VCaP (cell line): ENCODE data around the gene GTF2A1.
"Not testable (repeated sequence)": the region's sequence is repeated elsewhere in the genome, so short reads cannot be mapped to it uniquely, and the experiment has no call there.

Source experiments
- H3K27ac ChIP-seq: fragments of 450-650 bp; 2 replicates; pipeline ENCODE4 v1.5.1; 2017
- TF ChIP-seq, protein P1 (sequence below): fragments of 450-650 bp; conservative IDR thresholded peaks from 2 replicates; pipeline ENCODE4 v1.5.1; 2017; ENCODE audit warnings: mild to moderate bottlenecking, moderate library complexity

GTF2A1 gene

DNA sequence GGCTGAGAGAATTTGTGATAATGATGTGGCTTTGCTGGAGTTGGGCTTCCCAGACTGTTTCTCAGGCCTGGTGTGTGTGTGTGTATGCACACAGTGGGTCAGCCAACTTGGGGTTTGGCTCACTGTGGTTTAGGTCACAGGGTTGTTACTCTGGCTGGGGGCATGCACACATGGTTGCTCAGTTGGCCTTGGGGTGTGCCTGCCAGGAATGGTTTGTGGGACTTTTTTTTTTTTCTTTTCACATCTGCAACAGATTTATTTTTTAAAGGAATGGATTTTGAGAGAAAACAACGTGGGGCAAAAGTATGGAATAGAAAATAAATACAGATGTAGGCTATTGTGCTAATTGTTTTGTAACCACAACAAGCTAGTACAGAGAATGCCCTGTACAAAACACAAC, 25.0 kb upstream of the GTF2A1 start:
- TF ChIP-seq, protein P1, sequence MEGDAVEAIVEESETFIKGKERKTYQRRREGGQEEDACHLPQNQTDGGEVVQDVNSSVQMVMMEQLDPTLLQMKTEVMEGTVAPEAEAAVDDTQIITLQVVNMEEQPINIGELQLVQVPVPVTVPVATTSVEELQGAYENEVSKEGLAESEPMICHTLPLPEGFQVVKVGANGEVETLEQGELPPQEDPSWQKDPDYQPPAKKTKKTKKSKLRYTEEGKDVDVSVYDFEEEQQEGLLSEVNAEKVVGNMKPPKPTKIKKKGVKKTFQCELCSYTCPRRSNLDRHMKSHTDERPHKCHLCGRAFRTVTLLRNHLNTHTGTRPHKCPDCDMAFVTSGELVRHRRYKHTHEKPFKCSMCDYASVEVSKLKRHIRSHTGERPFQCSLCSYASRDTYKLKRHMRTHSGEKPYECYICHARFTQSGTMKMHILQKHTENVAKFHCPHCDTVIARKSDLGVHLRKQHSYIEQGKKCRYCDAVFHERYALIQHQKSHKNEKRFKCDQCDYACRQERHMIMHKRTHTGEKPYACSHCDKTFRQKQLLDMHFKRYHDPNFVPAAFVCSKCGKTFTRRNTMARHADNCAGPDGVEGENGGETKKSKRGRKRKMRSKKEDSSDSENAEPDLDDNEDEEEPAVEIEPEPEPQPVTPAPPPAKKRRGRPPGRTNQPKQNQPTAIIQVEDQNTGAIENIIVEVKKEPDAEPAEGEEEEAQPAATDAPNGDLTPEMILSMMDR = no peak

GRCh38 chr14:81244431-81244830, 23.7 kb upstream of the GTF2A1 start:
- not testable (repeated sequence) for H3K27ac ChIP-seq

More for the DNA sequence above, 25.0 kb upstream of the GTF2A1 start:
- no peak overlapping the region for H3K27ac ChIP-seq

DNA sequence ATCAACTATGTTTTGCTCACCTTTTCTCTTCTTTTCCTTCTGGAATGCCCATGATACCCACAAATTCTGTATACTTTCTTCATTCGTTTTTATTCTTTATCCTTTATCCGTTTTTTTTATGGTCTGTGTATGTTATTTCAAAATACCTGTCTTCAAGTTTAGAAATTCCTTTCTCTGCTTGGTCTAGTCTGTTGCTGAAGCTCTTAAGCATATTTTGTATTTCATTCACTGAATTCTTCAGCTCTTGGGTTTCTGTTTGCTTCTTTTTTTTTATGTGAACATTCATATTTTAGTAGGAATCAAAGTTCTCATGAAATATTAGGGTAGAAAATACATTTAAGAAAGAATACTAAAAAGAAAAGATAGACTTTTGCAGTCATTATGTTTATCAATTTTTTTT, 22.7 kb upstream of the GTF2A1 start:
- no peak overlapping the region for H3K27ac ChIP-seq
- TF ChIP-seq, protein P1 = no peak

GRCh38 chr14:81236849-81237248, 16.1 kb upstream of the GTF2A1 start:
- not testable (repeated sequence) for H3K27ac ChIP-seq

GRCh38 chr14:81236138-81236537, 15.4 kb upstream of the GTF2A1 start:
- no peak overlapping the region for H3K27ac ChIP-seq
- TF ChIP-seq, protein P1 = no peak

DNA sequence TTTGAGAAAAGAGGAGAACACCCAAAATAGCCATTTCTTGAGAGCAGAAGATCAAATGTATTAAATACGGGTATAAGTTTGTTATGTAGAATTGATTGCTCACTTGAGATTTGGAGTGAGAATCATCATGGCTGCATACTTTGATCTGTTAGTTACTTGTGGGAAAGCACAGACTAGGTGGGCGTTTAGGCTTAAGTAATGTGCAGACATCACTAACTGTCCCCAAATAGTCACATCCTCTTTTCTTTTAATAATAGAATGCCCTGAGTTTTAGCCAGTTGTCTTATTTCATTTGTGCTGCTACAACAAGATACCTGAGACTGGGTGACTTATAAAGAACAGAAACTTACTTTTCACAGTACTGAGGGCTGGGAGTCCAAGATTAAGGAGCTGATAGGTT, 14.3 kb upstream of the GTF2A1 start:
- TF ChIP-seq, protein P1 = no peak
- H3K27ac ChIP-seq = no peak overlapping the region

- H3K27ac ChIP-seq = no peak overlapping the region
- TF ChIP-seq, protein P1 = no peak
Measured at GRCh38 chr14:81234278-81234677, 13.5 kb upstream of the GTF2A1 start.

- no peak overlapping the region for H3K27ac ChIP-seq
- TF ChIP-seq, protein P1 = no peak
Measured at GRCh38 chr14:81233615-81234014, 12.9 kb upstream of the GTF2A1 start.

DNA sequence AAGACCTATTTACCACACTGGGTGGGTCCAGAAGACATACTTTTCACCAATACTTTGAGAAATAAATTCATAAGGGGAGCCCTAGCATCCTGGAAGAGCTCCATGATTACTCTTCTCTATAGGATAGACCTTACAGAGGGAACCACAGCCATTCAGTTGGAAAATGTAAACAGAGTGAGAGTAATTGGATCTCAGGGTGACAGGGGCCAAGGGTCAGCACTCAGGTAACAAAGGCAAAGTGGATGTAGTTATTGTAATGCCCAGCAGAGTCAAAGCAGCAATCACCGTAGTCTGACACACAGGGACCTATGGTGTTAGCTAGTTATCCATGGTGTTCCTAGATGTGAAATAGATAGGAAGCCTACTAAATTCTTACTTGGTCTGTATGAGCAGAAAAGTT, 10.8 kb upstream of the GTF2A1 start:
- H3K27ac ChIP-seq = no peak overlapping the region
- TF ChIP-seq, protein P1 = no peak
